ENCODE measurements around the gene BABAM1.

The BABAM1 gene

GRCh38 chr19:17266975-17267788 is at the start of gene BABAM1:
Gene BABAM1 (plus strand): TSS chr19:17267443. CDS start chr19:17268807, 1,364 bp downstream.
- peak; percentile 94 to 95 for ATAC-seq

GRCh38 chr19:17219286-17219685 is 48.0 kb upstream of the BABAM1 start:
- no peak for ATAC-seq

GRCh38 chr19:17220207-17220758 is 47.0 kb upstream of the BABAM1 start:
- ATAC-seq: peak in 1 of 2 donors; percentile 19

GRCh38 chr19:17225053-17225452 is 42.2 kb upstream of the BABAM1 start:
- no peak for ATAC-seq

GRCh38 chr19:17226002-17226933 is 41.0 kb upstream of the BABAM1 start, which contains the start of gene OCEL1:
Gene OCEL1 (plus strand): TSS chr19:17226226. CDS start chr19:17226248, 22 bp downstream.
- ATAC-seq: peak; percentile 92 to 94

GRCh38 chr19:17227798-17228367 is 39.4 kb upstream of the BABAM1 start:
- no peak for ATAC-seq

GRCh38 chr19:17229890-17230289 is 37.4 kb upstream of the BABAM1 start:
- no peak for ATAC-seq

GRCh38 chr19:17232258-17232657 is 35.0 kb upstream of the BABAM1 start:
- ATAC-seq: no peak

- ATAC-seq: peak; percentile 69 to 72
Measured at GRCh38 chr19:17234911-17235299, 32.3 kb upstream of the BABAM1 start.

GRCh38 chr19:17235300-17235970 is 31.8 kb upstream of the BABAM1 start:
- peak; percentile 87 to 91 for ATAC-seq

GRCh38 chr19:17235971-17236777 is 31.1 kb upstream of the BABAM1 start:
- ATAC-seq: peak; percentile 11 to 24

- no peak for ATAC-seq
Measured at GRCh38 chr19:17236811-17237543, 30.3 kb upstream of the BABAM1 start.

GRCh38 chr19:17237747-17238706 is 29.2 kb upstream of the BABAM1 start:
- no peak for ATAC-seq

GRCh38 chr19:17240062-17240752 is 27.0 kb upstream of the BABAM1 start:
- no peak for ATAC-seq

GRCh38 chr19:17240826-17241399 is 26.3 kb upstream of the BABAM1 start:
- no peak for ATAC-seq

GRCh38 chr19:17242431-17243208 is 24.6 kb upstream of the BABAM1 start:
- no peak for ATAC-seq

- ATAC-seq: no peak
Measured at GRCh38 chr19:17243211-17243829, 23.9 kb upstream of the BABAM1 start.
